ENCODE data around the gene GDF7. TPM values are rescaled to one million over a fixed set of nuclear protein-coding genes. Genes with fewer than 3 reads are reported as not detected.

Gene GDF7
- polyA plus RNA-seq, 10 donors = 0.25 to 1.6 (median 1.3) TPM

GRCh38 chr2:20672201-20672951 lies 5.4 kb downstream of the GDF7 start:
- DNase-seq = no peak

- no peak for DNase-seq
Measured at GRCh38 chr2:20673686-20674308, 6.9 kb downstream of the GDF7 start.

- no peak for DNase-seq
Measured at GRCh38 chr2:20674309-20674965, 7.5 kb downstream of the GDF7 start.

GRCh38 chr2:20674974-20675679 lies 8.2 kb downstream of the GDF7 start:
- peak in 2 of 3 donors; percentile 34 to 70 for DNase-seq

- no peak for DNase-seq
Measured at GRCh38 chr2:20675701-20676352, 8.9 kb downstream of the GDF7 start.

- no peak for DNase-seq
Measured at GRCh38 chr2:20676353-20677215, 9.6 kb downstream of the GDF7 start.

- no peak for DNase-seq
Measured at GRCh38 chr2:20677301-20678085, 10.5 kb downstream of the GDF7 start.

GRCh38 chr2:20678086-20678395 lies 11.1 kb downstream of the GDF7 start:
- peak; percentile 38 to 72 (median 48) for DNase-seq

- no peak for DNase-seq
Measured at GRCh38 chr2:20678780-20679179, 11.8 kb downstream of the GDF7 start.

GRCh38 chr2:20680744-20681375 lies 13.9 kb downstream of the GDF7 start:
- DNase-seq = peak in 2 of 3 donors; percentile 37 to 56

- no peak for DNase-seq
Measured at GRCh38 chr2:20682167-20682920, 15.4 kb downstream of the GDF7 start.

GRCh38 chr2:20684581-20685063 lies 17.7 kb downstream of the GDF7 start:
- no peak for DNase-seq

- no peak for DNase-seq
Measured at GRCh38 chr2:20687260-20687832, 20.4 kb downstream of the GDF7 start.

GRCh38 chr2:20689428-20690264 lies 22.7 kb downstream of the GDF7 start:
- no peak for DNase-seq

GRCh38 chr2:20691076-20691734 lies 24.3 kb downstream of the GDF7 start:
- no peak for DNase-seq

- no peak for DNase-seq
Measured at GRCh38 chr2:20692081-20692480, 25.1 kb downstream of the GDF7 start.

- DNase-seq = no peak
Measured at GRCh38 chr2:20693317-20693716, 26.4 kb downstream of the GDF7 start.
